ENCODE measurements around the gene PLPP3.

Gene PLPP3

DNA sequence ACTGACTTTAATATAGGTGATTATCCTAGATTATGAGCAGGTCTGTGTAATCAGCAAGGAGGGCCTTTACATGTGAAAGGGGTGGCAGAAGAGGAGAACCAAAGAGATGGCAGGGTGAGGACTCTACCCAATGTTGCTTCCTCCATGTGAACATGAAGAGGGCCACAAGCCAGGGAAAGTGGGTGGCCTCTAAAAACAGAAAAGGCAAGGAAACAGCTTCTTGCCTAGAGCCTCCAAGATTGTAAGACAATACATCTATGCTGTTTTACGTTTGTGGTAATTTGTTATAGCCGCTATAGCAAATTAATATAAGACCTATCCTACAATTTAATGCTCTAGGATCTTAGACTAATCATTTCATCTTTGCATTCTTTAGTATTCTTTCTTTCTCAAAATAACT lies 85.5 kb downstream of the PLPP3 start:
- DNase-seq, result no peak

DNA sequence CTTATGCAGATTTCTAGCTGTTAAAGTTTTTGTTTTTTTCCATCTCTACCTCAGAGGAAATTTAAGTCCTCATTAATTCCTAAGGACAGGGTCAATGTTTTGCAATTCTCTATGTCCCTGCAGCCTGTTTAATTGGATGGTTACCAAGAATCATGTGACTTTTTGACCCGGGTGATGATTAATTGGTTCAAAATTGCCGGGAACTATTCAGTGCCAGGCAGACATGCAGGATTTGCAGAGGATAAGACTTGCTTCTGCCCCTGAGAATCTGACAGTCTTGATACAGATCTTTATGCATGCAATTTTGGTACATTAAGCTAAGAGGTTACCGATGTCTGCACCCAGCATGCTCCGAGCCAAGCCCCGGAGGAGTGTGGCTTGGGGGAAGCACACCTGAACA lies 87.9 kb downstream of the PLPP3 start:
- no peak for DNase-seq

DNA sequence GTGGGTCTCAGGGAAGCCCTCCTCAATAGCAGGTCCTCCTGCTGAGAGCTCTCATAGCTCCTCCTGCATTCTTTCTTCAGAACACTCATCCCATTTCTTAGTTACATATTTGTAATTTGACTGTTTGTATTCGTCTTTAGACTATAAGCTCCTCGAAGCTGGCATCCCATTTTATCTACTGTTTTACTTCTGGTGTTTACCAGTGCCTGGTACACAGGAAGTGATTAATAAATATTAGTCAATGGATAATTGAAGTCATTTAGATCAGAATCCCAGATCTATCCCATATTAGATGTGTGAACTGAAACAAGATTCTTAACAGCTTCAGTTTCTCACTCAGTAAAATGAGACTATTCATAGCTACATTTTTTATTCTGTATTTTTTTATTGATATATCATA lies 88.7 kb downstream of the PLPP3 start:
- DNase-seq, result no peak

DNA sequence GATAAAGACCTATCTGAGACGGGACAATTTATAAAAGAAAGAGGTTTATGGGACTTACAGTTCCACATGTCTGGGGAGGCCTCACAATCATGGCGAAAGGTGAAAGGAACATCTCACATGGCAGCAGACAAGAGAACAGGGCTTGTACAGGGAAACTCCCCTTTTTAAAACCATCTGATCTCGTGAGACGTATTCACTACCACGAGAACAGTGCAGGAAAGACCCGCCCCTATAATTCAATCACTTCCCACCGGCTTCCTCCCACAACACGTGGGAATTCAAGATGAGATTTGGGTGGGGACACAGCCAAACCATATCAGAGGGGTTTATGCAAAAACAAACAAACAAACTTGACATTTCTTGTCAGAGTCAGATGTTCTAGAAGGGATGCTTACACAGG lies 89.7 kb downstream of the PLPP3 start:
- DNase-seq, result no peak

DNA sequence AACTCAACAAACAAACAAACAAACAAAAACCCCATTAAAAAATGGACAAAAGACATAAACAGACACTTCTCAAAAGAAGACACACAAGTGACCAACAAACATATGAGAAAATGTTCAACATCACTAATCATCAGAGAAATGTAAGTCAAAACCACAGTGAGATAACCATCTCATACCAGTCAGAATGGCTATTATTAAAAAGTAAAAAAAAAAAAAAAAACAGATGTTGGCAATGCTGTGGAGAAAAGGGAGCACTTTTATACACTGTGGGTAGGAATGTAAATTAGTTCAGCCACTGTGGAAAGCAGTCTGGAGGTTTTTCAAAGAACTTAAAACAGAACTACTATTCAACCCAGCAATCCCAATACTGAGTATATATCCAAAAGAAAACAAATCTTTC lies 94.7 kb downstream of the PLPP3 start:
- no peak for DNase-seq

- DNase-seq, result no peak
Measured at GRCh38 chr1:56483104-56483503, 96.3 kb downstream of the PLPP3 start.

DNA sequence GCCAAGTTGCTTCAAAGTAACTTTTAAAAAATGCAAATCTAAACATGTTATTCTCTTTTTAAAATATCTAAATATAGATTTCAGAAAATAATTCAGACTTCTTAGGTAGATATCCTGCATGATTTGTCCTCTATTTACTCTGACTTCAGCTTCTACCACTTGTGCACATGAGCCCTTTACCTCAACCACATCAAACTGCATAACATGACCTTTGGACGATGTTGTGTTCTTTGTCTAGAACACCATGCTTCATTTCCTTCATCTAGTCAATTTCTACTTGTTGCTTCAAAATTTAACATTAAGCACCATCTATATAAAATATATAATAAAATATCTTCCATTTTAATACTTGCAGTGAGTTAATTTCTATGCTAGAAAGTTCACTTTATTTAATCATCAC lies 96.9 kb downstream of the PLPP3 start:
- no peak for DNase-seq

GRCh38 chr1:56481140-56481694 lies 98.1 kb downstream of the PLPP3 start:
- DNase-seq, result no peak

- no peak for DNase-seq
Measured at GRCh38 chr1:56478734-56479133, 100.6 kb downstream of the PLPP3 start.

DNA sequence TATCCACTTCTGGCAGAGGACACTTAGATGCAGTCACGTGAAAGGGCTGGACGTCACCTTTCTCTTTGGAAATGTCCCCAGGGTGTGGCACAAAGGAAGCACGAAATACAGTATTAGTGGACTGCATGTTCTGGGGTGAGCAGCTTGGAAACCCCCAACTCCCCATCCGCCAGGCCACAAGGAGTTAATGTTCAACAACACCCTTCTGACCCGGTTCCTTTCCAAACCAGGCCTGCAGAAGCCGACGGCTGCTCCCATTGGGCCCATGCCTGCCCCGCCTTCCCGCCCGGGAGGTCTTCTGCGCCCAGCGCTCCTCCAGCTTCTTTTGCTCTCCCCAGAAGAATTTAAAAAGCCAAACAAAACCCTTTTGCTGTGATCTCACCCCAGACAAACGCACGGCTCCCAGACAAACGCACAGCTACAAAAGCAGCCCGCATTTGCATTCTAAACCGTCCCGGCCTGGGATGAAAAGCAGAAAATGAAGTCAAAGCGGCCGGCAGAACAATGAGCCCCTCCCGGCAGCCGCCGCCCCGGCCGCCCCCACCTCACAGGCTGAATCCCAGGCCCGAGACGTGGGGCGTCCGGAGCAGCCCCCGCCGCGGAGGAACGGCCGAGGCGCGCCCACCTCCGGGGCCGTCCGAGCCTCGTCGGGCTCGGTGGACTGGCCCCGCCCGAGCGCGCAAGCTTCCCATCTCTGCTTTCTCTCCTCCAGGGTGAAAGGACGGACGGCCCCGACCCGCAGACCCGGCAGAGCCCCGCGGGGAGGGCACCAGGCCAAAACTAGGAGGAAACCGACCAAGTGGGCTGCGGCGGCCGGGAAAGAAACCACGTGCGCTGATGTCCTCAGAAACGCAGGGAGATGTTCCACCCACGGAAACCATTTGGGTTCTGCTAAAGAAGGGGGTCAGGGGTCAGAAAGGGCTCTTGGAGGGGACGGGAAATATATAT lies 101.9 kb downstream of the PLPP3 start:
- no peak for DNase-seq

DNA sequence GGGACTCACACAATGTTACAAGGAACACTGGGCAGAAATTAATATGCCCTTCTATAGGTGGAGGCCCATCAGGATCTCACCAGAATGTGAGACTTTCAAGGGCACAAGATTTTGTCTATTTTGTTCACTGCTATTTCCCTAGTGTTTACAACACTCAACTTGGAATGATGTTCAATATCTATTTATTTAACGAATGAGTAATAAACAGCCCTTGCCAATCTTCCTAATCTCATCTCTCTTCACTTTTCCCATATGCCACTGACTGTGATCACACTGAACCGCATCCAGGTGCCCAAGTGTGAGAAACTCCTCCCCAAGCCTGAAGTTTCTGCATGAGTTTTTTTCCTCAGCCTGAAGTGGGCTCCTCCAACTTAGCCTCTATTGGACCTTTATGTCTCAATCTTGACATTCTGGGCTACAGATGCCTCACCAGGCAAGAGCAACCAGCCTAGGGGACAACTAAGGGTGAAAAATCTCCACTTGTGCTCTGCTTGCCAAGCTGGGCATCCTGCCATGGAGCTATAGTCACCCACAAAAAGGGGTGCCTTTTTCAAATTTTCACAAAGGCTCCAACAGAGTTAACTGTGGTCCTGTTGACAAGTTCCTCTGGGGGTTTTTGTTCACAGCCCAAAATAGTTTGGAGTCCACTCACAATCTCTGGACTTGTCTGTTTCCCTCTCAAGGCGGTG lies 105.6 kb downstream of the PLPP3 start:
- DNase-seq, result no peak

GRCh38 chr1:56472860-56473259 lies 106.5 kb downstream of the PLPP3 start:
- DNase-seq, result no peak

DNA sequence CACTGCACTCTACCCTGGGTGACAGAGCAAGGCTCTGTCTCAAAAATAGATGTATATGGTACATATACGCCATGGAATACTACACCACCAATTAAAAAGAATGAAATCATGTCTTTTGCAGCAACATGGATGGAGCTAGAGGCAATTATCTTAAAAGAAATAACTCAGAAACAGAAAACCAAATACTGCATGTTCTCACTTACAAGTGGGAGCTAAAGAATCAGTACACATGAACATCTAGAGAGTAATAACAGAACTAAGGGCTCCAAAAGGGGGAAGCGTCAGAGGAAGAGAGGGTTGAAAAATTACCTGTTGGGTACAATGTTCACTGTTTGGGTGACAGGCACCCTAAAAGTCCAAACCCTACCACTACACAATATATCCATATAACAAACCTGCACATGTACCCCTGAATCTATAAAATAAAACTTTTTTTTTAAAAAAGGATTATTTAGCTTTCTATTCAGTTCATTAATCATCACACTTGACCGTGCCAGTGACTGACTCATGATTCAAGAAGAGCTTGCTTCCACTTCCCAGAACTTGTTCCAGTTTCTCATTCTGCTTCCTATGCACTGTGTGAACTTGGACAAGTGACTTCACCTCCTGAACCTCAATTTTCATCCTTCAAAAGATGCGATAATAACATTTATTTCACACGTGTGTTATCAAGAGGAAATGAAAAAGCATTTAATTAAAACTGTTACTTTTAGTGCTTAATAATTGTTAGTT lies 109.6 kb downstream of the PLPP3 start:
- DNase-seq, result no peak

GRCh38 chr1:56468518-56468917 lies 110.8 kb downstream of the PLPP3 start:
- no peak for DNase-seq

- no peak for DNase-seq
Measured at GRCh38 chr1:56466538-56466937, 112.8 kb downstream of the PLPP3 start.

DNA sequence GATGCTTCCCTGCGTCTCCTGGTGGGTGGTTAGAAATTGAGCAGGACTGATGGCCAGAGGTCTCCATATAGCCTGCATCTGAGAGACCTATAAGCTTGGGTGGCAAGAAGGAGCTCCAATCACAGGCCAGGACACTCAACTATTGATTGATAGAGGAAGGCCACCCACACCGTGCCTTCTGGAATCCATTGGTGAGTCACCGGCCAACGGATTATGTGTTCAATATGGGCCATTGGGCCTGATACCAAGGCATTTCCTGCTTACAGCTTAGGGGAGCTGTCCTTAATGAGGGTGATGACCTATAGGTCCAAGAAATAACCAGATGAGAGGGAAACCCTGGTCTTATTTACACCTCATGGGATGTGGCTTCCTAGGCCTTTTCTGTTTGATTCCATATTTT lies 115.1 kb downstream of the PLPP3 start:
- no peak for DNase-seq

GRCh38 chr1:56463376-56463775 lies 116.0 kb downstream of the PLPP3 start:
- no peak for DNase-seq

GRCh38 chr1:56462209-56462608 lies 117.2 kb downstream of the PLPP3 start:
- DNase-seq, result no peak

- no peak for DNase-seq
Measured at GRCh38 chr1:56461158-56462127, 117.9 kb downstream of the PLPP3 start.

GRCh38 chr1:56459260-56459659 lies 120.1 kb downstream of the PLPP3 start:
- no peak for DNase-seq

DNA sequence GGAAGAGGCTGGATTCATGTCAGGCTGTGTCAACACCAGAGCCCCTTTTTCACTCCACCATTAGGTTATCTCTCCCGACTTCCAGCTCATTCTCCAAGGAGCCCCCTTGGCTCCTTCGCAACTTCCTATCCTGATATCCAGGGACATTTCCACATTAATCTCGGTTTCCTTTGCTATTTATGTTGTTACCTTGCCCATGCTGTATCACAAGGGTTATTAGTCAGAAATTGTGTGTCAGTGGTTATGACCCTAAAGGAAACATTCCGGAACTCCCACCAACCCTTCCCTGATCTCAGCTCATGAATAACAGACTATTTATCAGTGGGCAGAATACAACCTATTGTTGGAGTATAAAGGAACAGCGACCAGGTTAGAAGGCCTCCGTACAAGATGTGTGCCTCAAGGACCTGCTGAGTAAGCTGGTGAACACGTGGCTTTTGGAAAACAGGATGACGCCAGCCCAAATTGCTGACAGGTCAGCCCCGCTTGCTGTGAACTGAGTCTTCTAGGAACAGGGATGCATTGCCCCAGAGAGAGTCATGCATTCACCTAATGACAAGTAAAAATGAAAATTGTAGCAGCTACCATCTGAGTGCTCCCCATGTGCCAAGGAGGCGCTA lies 121.5 kb downstream of the PLPP3 start:
- DNase-seq, result no peak

All from NCI-H2081 treated with DMSO at 0.1 percent for 48 hours (cell line).